HG03571 (cell line): ENCODE data around the gene ZRANB1.

Experiments used
- ATAC-seq: cut with Tn5 transposase; IDR thresholded peaks from one replicate; pipeline ENCODE4 v1.9.1; 2021; ENCODE audit not compliant: unreplicated experiment

The ZRANB1 gene

DNA sequence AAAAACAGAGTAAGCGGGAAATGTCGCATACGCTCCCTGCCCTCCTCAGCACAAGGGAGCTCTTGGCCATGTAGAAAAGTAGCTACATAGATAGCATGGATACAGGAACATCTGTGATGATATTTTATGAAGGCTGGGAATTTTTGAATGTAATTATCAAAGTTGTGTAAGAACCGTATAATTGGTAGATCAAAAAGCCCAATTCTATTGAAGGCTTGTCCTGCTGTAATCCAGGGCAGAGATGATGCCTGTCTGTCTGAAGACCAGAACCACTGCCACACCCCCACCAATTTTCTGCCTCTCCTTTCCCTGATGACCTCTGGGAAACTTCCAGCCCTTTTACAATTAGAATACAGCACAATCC, 51.4 kb downstream of the ZRANB1 start:
- no peak for ATAC-seq

DNA sequence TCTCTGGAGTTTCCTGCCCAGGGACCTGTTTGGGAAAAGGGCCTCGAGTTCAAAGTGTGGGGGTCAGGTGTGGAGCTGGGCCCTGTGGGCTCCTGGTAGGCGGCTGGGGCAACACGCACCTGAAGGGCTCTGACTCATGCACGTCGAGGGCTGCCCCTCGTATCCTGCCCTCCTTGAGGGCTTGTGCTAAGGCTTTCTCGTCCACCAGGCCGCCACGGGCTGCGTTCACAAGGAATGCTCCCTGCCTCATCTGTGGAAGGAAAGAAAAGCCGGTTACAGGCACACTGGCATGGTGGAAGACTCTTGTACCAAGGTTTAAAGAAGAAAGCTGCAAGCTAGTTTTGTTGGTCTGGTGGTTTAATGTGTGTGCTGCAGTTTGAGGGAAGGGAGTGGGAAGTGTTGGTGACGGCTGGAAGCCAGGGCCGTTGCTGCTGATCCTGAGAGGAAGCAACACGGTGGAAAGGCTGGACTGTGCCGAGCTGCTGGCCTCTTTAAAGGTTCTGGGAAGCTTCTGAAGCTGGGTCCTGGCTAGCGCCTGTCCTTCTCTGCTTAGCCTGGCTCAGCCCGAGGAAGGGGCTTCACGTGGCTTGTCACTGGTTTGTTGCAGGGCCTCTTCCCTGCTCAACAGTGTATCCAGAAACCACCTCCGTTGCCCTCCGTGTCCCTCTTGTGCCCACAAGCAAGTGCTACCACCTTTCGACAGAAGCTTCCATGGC, 52.0 kb downstream of the ZRANB1 start:
- ATAC-seq: no peak

DNA sequence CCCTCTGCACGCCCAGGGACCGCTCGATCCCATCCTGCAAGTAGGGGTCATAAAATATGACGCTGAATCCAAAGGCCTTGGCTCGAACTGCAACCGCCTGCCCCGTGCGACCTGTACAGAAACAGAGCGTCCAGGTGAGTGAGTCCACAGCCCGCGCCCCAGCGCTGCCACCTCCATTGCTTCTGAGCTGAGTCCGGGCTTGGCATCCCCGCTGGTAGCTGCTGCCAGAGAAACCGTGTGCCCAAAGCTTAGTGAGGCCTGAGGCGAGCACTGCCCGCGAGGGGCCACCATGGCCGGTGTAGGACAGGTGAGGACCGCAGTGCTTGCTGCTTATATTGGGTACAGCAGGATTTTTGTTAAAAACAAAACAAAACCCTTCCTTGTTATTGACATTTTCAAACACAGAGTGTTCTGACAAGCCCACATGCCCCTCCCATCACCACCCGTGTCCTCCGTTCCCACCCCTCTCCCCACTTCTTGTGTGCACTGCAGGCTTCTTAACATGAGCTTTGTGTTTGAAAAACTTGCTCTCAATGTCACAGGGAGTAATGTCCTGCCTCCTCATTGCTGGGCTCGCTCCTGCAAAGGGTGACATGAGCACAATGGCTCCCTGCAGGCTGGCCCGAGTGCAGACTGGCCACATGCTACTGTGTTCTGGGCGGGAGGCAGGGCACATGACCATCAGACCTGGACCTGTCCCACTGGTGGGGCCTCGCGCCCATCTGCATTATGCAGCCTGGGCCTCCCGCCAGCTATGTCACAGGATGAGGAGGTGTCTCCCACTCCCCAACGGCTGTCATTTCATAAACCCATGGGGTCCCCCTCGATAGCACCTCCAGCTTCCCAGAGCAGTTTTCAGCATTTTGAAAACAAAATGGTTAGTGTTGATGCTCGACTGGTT, 52.9 kb downstream of the ZRANB1 start:
- no peak for ATAC-seq

DNA sequence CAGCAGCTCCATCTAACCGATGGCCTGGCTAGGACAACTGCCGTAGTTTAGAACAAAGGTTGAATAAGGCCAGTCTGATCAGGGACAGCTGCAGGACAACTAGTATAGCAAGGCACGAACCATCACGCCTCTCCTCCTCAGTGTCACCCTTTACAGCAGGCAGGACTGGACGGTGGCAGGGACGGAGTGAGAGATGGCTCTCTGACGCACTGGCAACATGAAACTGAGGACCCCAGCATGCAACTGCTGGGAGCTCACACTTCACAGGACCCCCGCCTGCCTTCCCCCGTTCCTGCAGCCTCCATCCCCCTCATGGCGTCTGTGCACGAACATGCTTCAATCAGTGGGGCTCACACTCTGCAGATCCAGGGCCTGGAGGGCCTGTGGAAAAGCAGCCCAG, 53.7 kb downstream of the ZRANB1 start:
- ATAC-seq: no peak

DNA sequence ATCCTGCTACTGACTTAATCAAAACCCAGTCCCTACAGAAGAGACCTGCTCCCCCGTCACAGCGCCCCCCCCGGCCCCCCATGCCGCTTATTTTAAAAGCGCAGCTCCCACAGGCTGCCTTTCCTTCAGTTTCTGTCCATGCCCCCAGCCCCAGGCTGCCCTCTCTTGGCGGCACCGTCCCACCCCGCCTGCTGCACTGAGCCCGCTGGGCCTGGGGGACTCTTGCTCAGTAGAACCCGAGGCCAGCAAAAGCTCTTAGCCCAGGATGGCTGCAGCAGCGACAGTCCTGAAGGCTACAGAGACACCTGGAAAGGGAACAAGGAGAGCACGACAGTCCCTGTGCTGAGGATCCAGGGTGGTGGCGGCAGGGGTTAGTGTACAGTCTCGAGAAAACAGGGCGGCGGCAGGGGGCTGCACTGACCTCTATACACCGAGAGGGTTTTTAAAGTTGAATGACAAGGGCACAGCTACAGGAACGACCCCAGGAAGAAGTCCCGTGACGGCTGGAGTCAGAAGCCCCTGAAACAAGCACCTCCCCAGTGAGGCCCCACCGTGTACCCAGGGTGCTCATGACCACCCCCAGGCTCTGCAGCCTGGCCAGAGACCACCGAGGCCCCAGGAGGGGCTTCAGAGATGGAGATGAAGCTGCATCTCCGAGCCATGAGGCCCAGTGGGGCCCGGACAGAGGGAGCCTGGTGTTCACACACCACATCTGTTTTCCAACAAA, 54.4 kb downstream of the ZRANB1 start:
- ATAC-seq: no peak

DNA sequence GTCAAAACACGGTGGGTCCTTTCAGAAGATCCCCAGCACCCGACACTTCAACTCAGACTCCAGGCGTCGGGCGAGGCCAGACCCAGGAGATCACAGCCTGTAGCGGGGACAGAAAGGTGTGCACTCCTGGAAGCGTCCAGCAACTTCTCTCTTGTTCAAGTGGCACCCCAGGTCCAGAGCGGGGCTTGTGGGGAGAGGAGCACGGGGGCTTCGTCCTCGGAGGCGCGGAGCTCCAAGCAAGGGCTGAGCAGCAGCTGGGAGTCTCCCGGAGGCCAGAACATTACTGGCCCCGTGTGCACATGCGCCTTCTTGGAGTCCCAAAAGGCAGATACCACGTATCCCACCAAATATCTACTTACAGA, 54.9 kb downstream of the ZRANB1 start:
- no peak for ATAC-seq

DNA sequence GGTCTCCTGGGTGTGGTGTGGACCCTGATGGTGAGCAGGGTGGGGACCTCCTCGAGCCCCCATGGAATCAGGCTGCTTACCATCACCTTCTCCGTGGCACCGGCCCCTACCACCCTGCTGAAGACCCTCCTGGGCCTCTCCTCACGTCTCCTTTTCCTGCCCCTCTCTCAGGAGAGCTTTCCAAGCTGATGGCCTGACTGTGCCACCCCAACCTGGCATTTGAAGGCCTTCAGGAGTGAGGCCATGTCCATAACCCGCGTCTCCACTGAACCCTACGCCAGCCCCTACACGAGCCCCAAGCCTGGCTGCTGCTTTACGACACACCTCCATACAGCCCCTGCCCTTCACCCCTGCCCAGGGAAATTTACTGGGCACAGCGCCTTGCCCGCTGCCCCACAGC, 55.4 kb downstream of the ZRANB1 start:
- ATAC-seq: no peak

DNA sequence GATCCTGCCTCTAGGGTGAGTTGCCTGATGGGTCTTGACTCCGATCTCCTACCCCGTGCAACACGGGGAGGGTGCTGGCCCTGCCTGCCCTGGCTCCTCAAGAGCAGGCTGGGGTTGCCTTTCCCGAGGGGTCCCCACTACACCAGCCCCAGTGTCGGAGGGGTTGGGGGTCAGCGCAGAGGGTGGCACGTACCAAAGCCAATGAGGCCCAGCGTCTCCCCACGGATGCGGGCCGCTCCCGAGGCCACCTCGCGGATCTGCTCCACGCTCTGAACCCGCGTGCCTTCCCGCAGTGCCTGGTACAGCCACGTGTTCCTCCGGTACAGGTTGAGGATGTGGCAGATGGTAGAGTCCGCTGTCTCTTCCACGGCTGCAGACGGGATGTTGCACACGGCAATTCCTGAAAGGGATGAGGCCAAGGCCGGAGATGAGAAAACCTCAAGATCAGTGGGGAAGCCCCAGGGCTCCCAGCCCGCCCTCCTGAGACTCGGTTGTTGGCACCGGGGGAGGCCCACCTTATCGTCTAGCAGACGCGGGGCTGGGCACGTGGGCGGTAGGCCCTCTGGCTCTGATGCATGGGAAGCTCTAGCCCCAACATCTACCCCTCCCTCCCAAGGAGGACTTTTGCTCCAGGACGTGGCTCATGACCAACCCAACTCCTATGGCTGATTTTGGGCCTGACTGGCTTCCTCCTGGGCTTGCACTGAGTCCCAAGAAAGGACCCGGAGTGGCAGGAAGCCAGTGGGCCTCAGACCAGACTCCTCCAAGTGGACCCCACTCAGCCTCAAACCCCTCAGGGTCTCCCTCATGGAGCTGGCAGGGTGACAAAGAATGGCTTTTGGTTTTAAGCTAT, 56.1 kb downstream of the ZRANB1 start:
- ATAC-seq: no peak

DNA sequence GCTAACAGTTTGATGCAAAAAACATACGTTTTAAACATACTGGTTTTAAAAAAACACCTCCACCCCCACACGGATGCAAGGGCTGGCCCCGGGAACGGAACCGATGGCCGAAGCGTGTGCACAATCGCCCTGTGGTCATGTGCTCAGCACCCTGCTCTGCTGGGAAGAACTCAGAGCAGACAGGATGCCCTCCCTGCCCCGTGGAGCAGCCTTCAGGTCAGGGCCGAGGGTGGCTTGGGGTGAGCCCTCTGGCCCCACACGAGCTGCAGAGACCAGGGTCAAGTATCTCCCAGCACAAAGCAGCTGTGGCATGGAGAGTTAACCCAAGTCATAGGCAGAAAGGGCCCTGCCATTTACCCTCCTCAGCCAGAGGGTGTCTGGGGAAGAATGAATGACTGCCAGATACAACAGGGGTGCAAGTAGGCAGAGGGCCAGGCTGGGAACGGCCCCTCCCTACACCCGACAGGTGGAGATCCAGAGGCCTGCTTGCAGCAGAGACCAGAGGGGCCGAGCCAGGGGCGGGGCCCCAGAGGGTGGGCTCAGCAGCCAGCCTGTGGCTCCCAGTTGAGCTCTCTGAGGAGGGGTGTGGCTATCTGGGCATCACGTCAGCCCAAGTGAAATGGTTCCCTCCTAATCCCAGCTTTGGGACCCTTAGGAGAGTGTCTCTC, 56.8 kb downstream of the ZRANB1 start:
- ATAC-seq: no peak

DNA sequence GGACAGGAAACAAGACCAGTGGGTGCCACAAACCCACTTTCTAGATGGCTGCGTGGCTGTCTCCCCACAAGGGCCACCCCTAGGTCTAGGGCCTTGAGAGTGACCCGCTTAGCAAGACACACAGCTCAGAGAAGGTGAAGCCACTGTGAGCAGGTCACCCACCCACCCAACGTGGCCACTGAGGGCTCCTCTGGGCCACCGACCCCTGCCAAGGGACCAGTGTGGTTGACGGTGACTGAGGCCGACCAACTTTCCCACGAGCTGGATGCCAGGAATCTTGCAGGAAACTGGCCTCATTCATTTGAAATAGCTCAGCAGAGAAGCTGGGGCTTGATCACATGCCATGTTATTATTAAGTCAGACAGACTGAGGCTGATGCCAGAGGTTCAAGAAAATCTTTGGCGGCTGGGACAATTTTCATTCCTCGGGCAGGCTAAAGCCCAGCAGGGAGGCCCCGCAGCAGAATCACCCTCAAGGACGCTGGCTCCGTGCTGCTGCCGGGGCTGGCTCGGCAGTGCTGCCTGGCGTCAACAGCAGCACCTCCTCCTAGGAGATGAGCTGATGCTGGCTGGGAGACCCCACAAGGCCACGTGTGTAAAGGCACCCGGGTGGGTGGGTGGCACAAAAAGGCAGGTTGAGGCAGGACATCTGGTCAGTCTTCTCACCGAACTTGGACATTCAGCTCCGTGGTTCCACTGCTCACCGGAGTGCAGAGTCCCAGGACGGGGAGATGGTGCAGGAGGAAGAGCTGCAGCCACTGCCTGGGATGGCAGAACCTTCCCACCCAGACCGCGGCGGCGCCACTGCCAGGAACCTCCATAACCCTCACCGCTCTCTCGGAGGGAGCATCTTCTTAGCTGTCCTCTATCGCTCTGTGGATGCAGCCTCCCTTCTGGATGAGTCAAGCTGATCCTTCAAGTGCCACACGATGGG, 57.8 kb downstream of the ZRANB1 start:
- ATAC-seq: no peak

DNA sequence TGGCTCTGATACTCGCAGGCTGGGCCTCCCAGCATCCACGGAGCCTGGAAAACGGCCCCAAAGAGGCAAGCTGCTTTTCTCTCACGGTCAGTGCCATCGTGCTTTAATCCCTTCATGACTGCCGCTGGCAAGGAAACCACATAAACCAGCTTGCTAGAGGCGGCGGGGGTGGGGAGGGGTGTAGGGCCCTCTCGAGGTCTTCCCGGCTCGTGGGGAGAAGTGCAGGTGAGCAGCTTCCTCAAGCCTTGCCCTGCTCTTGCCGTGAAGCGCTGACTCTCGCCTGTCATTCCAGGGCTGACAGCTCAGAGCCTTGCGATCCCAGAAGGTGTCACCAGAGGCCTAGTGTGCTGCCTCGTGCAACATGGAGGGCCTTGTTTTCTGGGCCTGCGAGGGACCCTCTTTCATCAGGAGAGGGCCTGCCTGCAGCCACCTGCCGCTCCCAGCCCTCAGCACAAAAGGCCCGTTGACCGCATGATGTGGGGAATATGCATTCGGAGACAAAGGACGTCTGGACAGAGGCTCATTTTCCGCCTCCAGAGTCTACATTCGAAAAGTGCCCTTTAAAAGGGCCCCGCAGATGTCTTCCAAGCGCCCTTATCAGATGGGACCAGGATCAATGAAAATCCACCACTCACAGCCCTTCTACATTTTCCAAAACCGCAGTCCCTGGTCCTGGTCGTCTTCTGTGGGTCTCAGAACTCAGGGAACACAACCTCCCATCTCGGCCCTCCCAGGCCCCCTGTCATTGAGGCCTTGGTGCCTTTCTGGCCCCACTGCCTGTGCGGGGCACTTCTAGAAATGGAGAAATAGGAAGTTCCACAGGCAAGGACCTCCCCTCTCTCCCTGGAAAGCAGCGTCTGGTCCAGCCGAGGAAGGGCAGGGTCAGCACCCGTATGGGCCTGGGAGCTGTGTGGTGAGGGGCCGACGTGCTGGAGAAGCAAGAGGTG, 58.7 kb downstream of the ZRANB1 start:
- ATAC-seq: no peak

DNA sequence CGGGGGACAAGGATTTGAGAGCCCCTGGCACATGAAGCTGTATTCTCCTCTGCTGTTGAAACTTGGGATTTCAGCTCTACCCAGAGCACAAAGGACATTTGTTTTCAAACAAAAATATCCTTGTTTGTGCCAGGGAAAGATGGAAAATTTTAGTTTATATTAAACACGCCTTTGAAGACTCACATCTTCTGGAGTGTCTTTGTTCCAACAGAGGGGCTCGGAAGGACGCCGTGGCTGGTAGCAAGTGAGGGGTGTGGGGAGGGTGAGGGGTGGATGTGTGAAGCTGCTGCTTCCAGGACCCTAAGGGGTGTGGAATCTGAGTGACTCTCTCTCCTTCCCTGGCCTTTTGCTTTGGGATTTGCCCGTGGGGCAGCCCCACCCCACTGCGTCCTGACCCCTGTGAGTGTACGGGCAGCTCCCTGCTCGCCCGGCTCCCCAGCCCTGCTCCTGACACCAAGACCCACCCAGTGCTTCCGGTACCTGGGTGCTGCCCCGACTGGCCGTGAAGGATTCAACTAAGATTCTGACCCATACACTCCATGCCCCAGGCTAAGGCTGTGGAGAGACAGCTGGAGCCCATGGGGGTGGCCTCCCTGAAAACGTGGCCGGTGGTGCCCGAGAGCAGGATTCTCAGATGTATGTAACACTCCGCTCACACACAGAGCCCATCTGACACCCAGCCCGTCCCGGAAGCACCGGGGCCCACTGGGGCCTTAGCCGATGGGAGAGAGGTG, 59.6 kb downstream of the ZRANB1 start:
- no peak for ATAC-seq

DNA sequence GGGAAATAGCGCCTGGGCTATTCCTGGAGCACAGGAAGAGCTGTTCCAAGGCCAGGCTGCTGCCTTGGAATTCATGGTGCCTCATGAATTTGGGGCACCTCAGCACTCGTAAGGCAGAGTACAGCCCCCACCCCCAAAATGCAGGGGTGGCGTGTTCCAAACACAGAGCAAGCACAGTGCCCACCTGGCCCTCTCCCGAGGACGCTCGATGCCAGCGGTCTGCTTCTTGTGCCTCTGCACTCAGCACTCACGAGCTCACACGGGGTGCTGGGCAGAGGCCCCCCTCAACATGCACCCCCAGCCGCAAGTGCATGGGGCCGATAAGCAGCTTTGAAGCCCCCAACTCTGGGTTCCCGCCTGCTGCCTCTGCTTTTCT, 60.1 kb downstream of the ZRANB1 start:
- no peak for ATAC-seq

DNA sequence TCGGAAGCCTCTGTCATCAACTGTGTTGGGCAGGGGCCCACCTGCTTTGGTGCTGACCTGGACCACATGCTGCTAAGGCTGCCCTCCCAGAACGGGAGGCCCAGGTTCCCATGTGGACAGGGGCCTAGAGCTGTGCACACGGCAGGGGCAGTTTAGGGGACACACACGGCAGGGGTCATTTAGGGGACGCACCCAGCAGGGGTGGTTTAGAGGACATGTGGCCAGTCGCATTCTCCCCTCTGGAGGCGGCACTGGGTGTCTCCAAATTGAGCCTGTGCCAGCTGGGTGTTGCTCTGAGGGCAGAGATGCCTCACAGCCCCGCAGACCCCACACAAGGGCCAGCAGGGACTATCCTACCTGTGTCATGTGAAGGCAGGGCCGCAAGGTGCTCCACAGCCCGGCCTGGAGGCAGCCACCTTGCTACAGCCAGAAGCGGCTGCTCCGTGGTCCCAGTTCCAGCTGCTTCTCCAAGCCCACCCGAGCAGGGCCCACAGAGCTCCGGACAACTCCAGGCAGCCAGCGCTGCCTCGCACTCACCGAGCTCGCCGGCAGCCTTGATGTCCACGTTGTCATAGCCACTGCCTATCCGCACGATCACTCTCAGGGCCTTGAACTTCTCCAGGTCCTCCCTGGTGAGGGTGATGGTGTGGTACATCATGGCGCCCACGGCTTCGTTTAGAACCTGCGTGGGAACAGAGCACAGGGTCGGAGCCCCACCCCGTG, 60.7 kb downstream of the ZRANB1 start:
- ATAC-seq: no peak

DNA sequence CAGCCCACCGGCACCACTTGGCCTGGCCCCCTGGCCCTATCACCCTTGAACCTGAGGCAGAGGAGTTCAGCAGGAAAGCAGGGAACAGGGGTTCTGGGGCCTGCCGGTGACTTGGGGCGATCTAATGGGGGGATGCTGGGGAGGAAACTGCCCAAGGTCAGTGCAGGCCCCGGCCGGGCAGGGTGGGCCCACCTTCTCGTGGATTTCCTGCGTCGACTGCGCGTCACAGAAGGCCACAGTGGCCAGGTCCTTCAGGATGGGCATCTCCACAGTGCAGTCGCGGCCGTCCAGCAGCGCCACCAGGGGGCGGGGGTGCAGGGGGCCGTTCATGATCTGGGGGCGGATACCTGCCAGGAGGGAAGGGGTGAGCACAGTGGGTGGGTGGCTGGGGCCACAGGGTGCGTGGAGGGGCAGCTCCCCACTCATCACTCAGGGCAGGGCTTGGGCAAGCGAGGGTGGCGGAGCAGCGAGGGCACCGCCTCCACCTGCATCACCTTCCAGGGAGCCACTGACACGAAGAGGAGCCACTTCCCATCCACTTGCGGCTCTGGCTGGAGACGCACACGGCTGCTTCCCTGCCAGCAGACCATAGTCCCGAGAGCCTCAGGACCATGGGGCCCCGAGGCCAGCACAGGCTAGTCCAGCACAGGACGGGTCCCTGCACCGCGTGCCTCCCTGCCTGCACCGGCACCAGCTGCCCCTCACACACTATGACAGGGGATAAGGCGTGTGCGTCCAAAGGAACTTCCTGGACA, 61.4 kb downstream of the ZRANB1 start:
- no peak for ATAC-seq

DNA sequence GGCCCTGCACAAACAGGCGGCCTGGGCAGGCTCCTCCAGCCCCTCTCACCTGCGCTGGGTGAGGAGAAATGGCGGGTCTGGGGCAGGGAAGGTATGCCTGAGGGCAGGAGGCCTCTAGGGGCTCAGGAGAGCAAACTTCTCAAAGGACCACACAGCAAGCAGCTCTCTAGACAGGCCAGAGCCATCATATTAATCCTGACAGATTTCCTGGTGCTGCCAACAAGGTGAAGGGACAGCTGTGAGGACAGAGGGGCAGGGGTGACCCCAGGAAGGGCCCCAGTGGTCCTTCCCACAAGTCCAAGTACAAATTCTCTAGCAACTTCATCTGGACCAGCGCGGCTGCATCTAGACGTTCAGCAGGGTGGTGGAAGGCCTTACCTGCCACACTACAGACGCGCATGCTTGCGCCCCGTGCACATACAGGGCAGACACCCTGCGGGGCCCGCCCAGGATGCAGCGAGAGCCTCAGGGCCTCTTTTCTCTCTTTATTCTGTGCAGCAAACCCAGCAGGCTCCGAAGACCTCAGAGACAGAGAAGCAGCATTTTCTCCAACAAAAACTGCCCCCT, 62.1 kb downstream of the ZRANB1 start:
- no peak for ATAC-seq
